Transverse colon (tissue), 4 donors: ENCODE data around the gene TPPP3. TPM values are rescaled to one million over a fixed set of nuclear protein-coding genes. Genes with fewer than 3 reads are reported as not detected.

Source experiments
- DNase-seq: peaks from one replicate; pipeline ENCODE4 v3.0.0-alpha.2; 2019
- H3K27ac ChIP-seq, 4 donors: fragments of 200-600 bp; sonication (generic); 2 replicates each; pipeline ENCODE4 v1.5.1; 2016 to 2018; ENCODE audit warnings: inconsistent platforms in 4 of 4
- H3K27me3 ChIP-seq: fragments of 200-600 bp; sonication (generic); 2 replicates; pipeline ENCODE4 v1.5.1; 2017; ENCODE audit warnings: inconsistent platforms
- H3K36me3 ChIP-seq, 4 donors: fragments of 200-600 bp; sonication (generic); 2 replicates each; pipeline ENCODE4 v1.5.1; 2017 to 2019; ENCODE audit warnings: inconsistent platforms in 4 of 4
- H3K4me1 ChIP-seq, 4 donors: fragments of 200-600 bp; sonication (generic); 2 replicates each; pipeline ENCODE4 v1.5.1; 2017 to 2020; ENCODE audit warnings: inconsistent platforms in 4 of 4
- H3K4me3 ChIP-seq, 4 donors: fragments of 200-600 bp; sonication (generic); 1 replicate in 1 of 4; 2 replicates in 3 of 4; pipeline versions ENCODE4 v1.5.1 to v1.6.1; 2017 to 2019; ENCODE audit warnings: inconsistent platforms in 4 of 4
- H3K9me3 ChIP-seq, 2 donors: fragments of 200-600 bp; sonication (generic); 2 replicates each; pipeline ENCODE4 v1.5.1; 2017 to 2019; ENCODE audit warnings: inconsistent platforms in 2 of 2
- CTCF ChIP-seq, 5 experiments: fragments of 200-600 bp in 3 of 5; fragments of 450-650 bp in 2 of 5; sonication (generic) in 3 of 5; IDR thresholded peaks; 1 replicate in 2 of 5; 2 replicates in 3 of 5; pipeline ENCODE4 v1.5.1; 2016 to 2017; ENCODE audit warnings: antibody characterized with exemption in 5 of 5, inconsistent platforms in 3 of 5, mild to moderate bottlenecking in 2 of 5, moderate library complexity in 1 of 5
- EP300 ChIP-seq: sonication (generic); formaldehyde crosslinking; IDR thresholded peaks from one replicate; pipeline ENCODE4 v1.6.1; 2017; ENCODE audit warnings: antibody characterized with exemption, low read depth
- POLR2A ChIP-seq: fragments of 450-650 bp; IDR thresholded peaks from one replicate; pipeline ENCODE4 v1.6.1; 2016; ENCODE audit warnings: antibody characterized with exemption, mild to moderate bottlenecking, moderate library complexity
- POLR2AphosphoS5 ChIP-seq, 3 donors: sonication (generic); formaldehyde crosslinking; IDR thresholded peaks; one replicate each; pipeline ENCODE4 v1.6.1; 2016; ENCODE audit warnings: antibody characterized with exemption in 3 of 3
- WGBS, 2 donors: methylation state at CpG; one replicate each; pipeline ENCODE4 v1.1.5; 2018; ENCODE audit warnings: low coverage in 1 of 2; 5-methylcytosine and 5-hydroxymethylcytosine counted together
- in situ Hi-C, 4 donors: fragments of 200-750 bp; cut with MboI; loops; one replicate each; pipeline versions ENCODE4 v1.15.0 to v1.15.1; 2017; ENCODE audit warnings: low sequenced_read_pairs in 3 of 4, low pct_ligation_motif_present in 1 of 4, low pct_unique_long_range_greater_than_20kb in 1 of 4
- intact Hi-C: fragments of 100-400 bp; cut with DNase I; formaldehyde crosslinking; loops from one replicate; pipeline ENCODE4 v1.15.1; 2023; ENCODE audit warnings: low total_unique reads
- total RNA-seq, 4 donors: library from RNA; depleted of rRNA; stranded (reverse); fragments of >200 nt; gene quantifications; one replicate each; pipeline ENCODE4 v1.1.0, GENCODE V29; 2016

TPPP3 gene
- total RNA-seq, 4 donors from 2014 or later = 3.5 to 20.9 (median 5.7) TPM; not detected in 1

GRCh38 chr16:67428146-67428731, 34.9 kb upstream of the TPPP3 start:
- peaks cover 14 to 36% (median 26%) of the 10 kb centered on the region in 4 donors for H3K4me1 ChIP-seq
- H3K27me3 ChIP-seq = no peaks in the 10 kb centered on the region
- WGBS, 2 donors = 19% methylated on average over 11 of the region's 11 CpGs; no CpG with 5 or more reads in 1 of the 2 donors
- H3K9me3 ChIP-seq = no peaks in the 10 kb centered on the region
- H3K4me3 ChIP-seq = no peak overlapping the region
- TF ChIP-seq POLR2A (no peak), POLR2AphosphoS5 (IDR thresholded peaks at IDR 0.05) (peak in 1 of 3 donors; percentile 42), EP300 (no peak), CTCF (IDR thresholded peaks at IDR 0.05) (peak; percentile 82 to 95 (median 87))
- DNase-seq = peak; percentile 84
- intact Hi-C loops = loop anchor here (2.0 kb wide), 1 partner anchor 37 kb away; no protein-coding TSS in a partner anchor
- in situ Hi-C loops = no loop called here
- peak overlapping the region; percentile 88 to 94 (median 90) for H3K27ac ChIP-seq
- no peaks in the 10 kb centered on the region for H3K36me3 ChIP-seq

- Histone ChIP-seq H3K9me3 (no peaks in the 10 kb centered on the region), H3K27ac (no peak overlapping the region), H3K4me1 (peaks cover 12 to 29% (median 24%) of the 10 kb centered on the region in 4 donors), H3K27me3 (no peaks in the 10 kb centered on the region), H3K4me3 (no peak overlapping the region), H3K36me3 (no peaks in the 10 kb centered on the region)
- DNase-seq = no peak
- WGBS, 2 donors = 74 to 82% methylated on average over 5 to 7 of the region's 7 CpGs
- intact Hi-C loops = no loop called here
- in situ Hi-C loops = no loop called here
- TF ChIP-seq CTCF (IDR thresholded peaks at IDR 0.05) (no peak), EP300 (no peak), POLR2A (no peak), POLR2AphosphoS5 (IDR thresholded peaks at IDR 0.05) (no peak)
Measured at GRCh38 chr16:67426950-67427349, 33.7 kb upstream of the TPPP3 start.

GRCh38 chr16:67426022-67426421, 32.7 kb upstream of the TPPP3 start:
- H3K36me3 ChIP-seq = no peaks in the 10 kb centered on the region
- H3K27me3 ChIP-seq = no peaks in the 10 kb centered on the region
- 79 to 90% methylated on average over 2 to 7 of the region's 7 CpGs for WGBS, 2 donors
- no peak overlapping the region for H3K27ac ChIP-seq
- no peaks in the 10 kb centered on the region for H3K9me3 ChIP-seq
- in situ Hi-C loops (no loop called here), intact Hi-C loops (no loop called here)
- H3K4me1 ChIP-seq = peaks cover 8 to 25% (median 21%) of the 10 kb centered on the region in 4 donors
- H3K4me3 ChIP-seq = no peak overlapping the region
- DNase-seq = no peak
- no peak for TF ChIP-seq EP300
- no peak for TF ChIP-seq POLR2A
- TF ChIP-seq CTCF (IDR thresholded peaks at IDR 0.05) = no peak
- TF ChIP-seq POLR2AphosphoS5 (IDR thresholded peaks at IDR 0.05) = no peak

- in situ Hi-C loops = no loop called here
- H3K27ac ChIP-seq = no peak overlapping the region
- no peaks in the 10 kb centered on the region for H3K27me3 ChIP-seq
- H3K36me3 ChIP-seq = no peaks in the 10 kb centered on the region
- no peak overlapping the region for H3K4me3 ChIP-seq
- no peak for TF ChIP-seq POLR2A
- TF ChIP-seq POLR2AphosphoS5 (IDR thresholded peaks at IDR 0.05) = no peak
- no peak for TF ChIP-seq EP300
- TF ChIP-seq CTCF (IDR thresholded peaks at IDR 0.05) = no peak
- H3K9me3 ChIP-seq = no peaks in the 10 kb centered on the region
- 65% methylated on average over 4 of the region's 4 CpGs; no CpG with 5 or more reads in 1 of the 2 donors for WGBS, 2 donors
- no peak for DNase-seq
- intact Hi-C loops = no loop called here
- H3K4me1 ChIP-seq = peaks cover 8 to 22% (median 20%) of the 10 kb centered on the region in 4 donors
Measured at GRCh38 chr16:67425580-67425979, 32.3 kb upstream of the TPPP3 start.
